ENCODE measurements around the gene CRACDL. TPM values are rescaled to one million over a fixed set of nuclear protein-coding genes. Genes with fewer than 3 reads are reported as not detected.

The CRACDL gene
- total RNA-seq, 4 donors from 2014 or later, result 0.94 to 5.8 (median 1.8) TPM

- Histone ChIP-seq H3K9me3 (no peaks in the 10 kb centered on the region), H3K4me1 (no peaks in the 10 kb centered on the region), H3K36me3 (no peaks in the 10 kb centered on the region), H3K27ac (no peak overlapping the region), H3K27me3 (peaks cover 8% of the 10 kb centered on the region), H3K4me3 (no peak overlapping the region)
- 57 to 71% methylated on average over 3 of the region's 4 CpGs for WGBS, 2 donors (ENCODE audit: low coverage in 1 of 2)
- no peak for ATAC-seq
- TF ChIP-seq CTCF (IDR thresholded peaks at IDR 0.05) (no peak), POLR2AphosphoS5 (IDR thresholded peaks at IDR 0.05) (no peak), POLR2A (IDR thresholded peaks at IDR 0.05) (no peak)
Measured at GRCh38 chr2:98875746-98876145, 60.3 kb downstream of the CRACDL start.

GRCh38 chr2:98875081-98875728 lies 60.8 kb downstream of the CRACDL start:
- no peak for ATAC-seq
- TF ChIP-seq POLR2A (IDR thresholded peaks at IDR 0.05) (no peak), POLR2AphosphoS5 (IDR thresholded peaks at IDR 0.05) (no peak)
- H3K27me3 ChIP-seq, result peaks cover 8% of the 10 kb centered on the region
- H3K36me3 ChIP-seq, result no peaks in the 10 kb centered on the region
- no peaks in the 10 kb centered on the region for H3K9me3 ChIP-seq
- no peaks in the 10 kb centered on the region for H3K4me1 ChIP-seq
- no peak overlapping the region for H3K27ac ChIP-seq
- 59 to 90% methylated on average over 2 to 5 of the region's 14 CpGs for WGBS, 2 donors (ENCODE audit: low coverage in 1 of 2)
- no peak overlapping the region for H3K4me3 ChIP-seq

DNA sequence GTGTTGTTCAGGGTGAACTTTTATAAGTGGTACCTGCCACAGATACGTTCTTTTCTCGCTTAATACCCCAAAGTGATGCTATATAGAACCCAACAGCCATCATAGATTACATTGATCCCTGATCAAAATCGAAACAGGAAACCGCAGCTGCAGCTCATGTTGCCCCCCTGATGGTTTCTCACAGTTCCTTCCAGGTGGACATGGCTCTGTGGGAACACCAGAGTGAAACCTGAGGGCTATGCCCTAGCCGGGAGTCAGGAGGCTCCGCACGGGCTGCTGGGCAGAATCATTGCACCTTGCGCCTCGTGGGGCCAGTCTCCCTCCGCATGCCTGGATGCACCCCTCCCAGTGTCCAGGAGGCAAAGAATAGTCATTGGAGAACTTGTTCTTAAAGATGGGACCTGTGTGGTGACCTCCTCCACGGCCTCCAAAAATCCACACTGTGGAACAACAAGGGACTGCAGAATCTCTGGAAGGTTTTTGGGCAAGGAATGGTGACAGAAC lies 61.8 kb downstream of the CRACDL start:
- ATAC-seq, result no peak
- H3K4me1 ChIP-seq, result no peaks in the 10 kb centered on the region
- no peaks in the 10 kb centered on the region for H3K36me3 ChIP-seq
- no peaks in the 10 kb centered on the region for H3K9me3 ChIP-seq
- H3K27ac ChIP-seq, result no peak overlapping the region
- no peak for TF ChIP-seq CTCF (IDR thresholded peaks at IDR 0.05)
- no peak for TF ChIP-seq POLR2A (IDR thresholded peaks at IDR 0.05)
- TF ChIP-seq EP300 (IDR thresholded peaks at IDR 0.05), result no peak
- TF ChIP-seq POLR2AphosphoS5 (IDR thresholded peaks at IDR 0.05), result no peak
- H3K4me3 ChIP-seq, result no peak overlapping the region
- 90 to 100% methylated on average over 1 to 9 of the region's 11 CpGs for WGBS, 2 donors (ENCODE audit: low coverage in 1 of 2)
- H3K27me3 ChIP-seq, result peaks cover 8% of the 10 kb centered on the region

GRCh38 chr2:98872526-98872925 lies 63.5 kb downstream of the CRACDL start:
- H3K9me3 ChIP-seq, result no peaks in the 10 kb centered on the region
- TF ChIP-seq EP300 (IDR thresholded peaks at IDR 0.05), result no peak
- no peak for TF ChIP-seq POLR2A (IDR thresholded peaks at IDR 0.05)
- no peak for TF ChIP-seq POLR2AphosphoS5 (IDR thresholded peaks at IDR 0.05)
- no peak for TF ChIP-seq CTCF (IDR thresholded peaks at IDR 0.05)

DNA sequence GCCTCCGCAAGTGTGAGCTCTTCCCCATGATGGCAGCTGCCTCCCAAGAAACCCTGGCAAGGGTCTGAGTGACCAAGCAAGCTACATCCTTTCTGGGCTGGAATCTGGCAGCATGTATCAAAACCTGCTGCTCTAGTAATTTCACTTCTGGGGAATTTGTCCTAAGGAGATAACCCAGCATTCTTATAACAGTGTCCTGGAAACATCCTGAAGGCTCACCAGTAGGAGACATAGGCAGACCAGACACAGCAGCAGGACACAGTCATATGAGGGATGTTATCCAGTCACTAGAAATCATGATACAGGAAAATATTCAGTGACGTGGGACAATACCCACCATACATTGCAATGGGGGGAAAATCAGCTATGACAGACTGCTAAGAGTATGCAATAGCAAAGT lies 64.5 kb downstream of the CRACDL start:
- H3K36me3 ChIP-seq, result no peaks in the 10 kb centered on the region
- no peak overlapping the region for H3K4me3 ChIP-seq
- TF ChIP-seq POLR2A (IDR thresholded peaks at IDR 0.05) (no peak), CTCF (IDR thresholded peaks at IDR 0.05) (no peak), EP300 (IDR thresholded peaks at IDR 0.05) (no peak), POLR2AphosphoS5 (IDR thresholded peaks at IDR 0.05) (no peak)
- no peaks in the 10 kb centered on the region for H3K4me1 ChIP-seq
- H3K27ac ChIP-seq, result no peak overlapping the region
- peaks cover 8% of the 10 kb centered on the region for H3K27me3 ChIP-seq
- ATAC-seq, result no peak
- H3K9me3 ChIP-seq, result no peaks in the 10 kb centered on the region
- 92% methylated on average over 2 of the region's 2 CpGs; no CpG with 5 or more reads in 1 of the 2 donors for WGBS, 2 donors (ENCODE audit: low coverage in 1 of 2)

More at GRCh38 chr2:98872526-98872925, 63.5 kb downstream of the CRACDL start:
- H3K27me3 ChIP-seq, result peaks cover 8% of the 10 kb centered on the region
- no peak overlapping the region for H3K4me3 ChIP-seq
- 76 to 87% methylated on average over 9 to 10 of the region's 10 CpGs for WGBS, 2 donors (ENCODE audit: low coverage in 1 of 2)
- H3K27ac ChIP-seq, result no peak overlapping the region
- ATAC-seq, result no peak
- H3K36me3 ChIP-seq, result no peaks in the 10 kb centered on the region
- no peaks in the 10 kb centered on the region for H3K4me1 ChIP-seq

Data from gastroesophageal sphincter (tissue), 4 donors.